ELR (cell line): Measurements from ENCODE around the gene GALNT9.
"Not testable (repeated sequence)": the region's sequence is repeated elsewhere in the genome, so short reads cannot be mapped to it uniquely, and the experiment has no call there.

Source experiments
- DNase-seq: peaks from one replicate; pipeline ENCODE4 v3.0.0-alpha.2; 2015; ENCODE audit warnings: low read depth

Gene GALNT9

GRCh38 chr12:132154941-132155770, 174.2 kb downstream of the GALNT9 start:
- DNase-seq = peak; percentile 32

GRCh38 chr12:132154341-132154761, 175.0 kb downstream of the GALNT9 start:
- DNase-seq = no peak

- DNase-seq = peak; percentile 73
Observed at GRCh38 chr12:132153501-132154340, 175.7 kb downstream of the GALNT9 start.

GRCh38 chr12:132152953-132153352, 176.4 kb downstream of the GALNT9 start:
- DNase-seq = no peak

GRCh38 chr12:132152411-132152821, 177.0 kb downstream of the GALNT9 start:
- no peak for DNase-seq

GRCh38 chr12:132151766-132152410, 177.5 kb downstream of the GALNT9 start:
- DNase-seq = no peak

GRCh38 chr12:132151145-132151765, 178.1 kb downstream of the GALNT9 start:
- DNase-seq = no peak

GRCh38 chr12:132150780-132151144, 178.6 kb downstream of the GALNT9 start:
- no peak for DNase-seq

- DNase-seq = not testable (repeated sequence)
Observed at GRCh38 chr12:132149526-132149925, 179.9 kb downstream of the GALNT9 start.

GRCh38 chr12:132148368-132149045, 180.9 kb downstream of the GALNT9 start:
- DNase-seq = no peak

GRCh38 chr12:132147423-132148367, 181.7 kb downstream of the GALNT9 start:
- no peak for DNase-seq

- no peak for DNase-seq
Observed at GRCh38 chr12:132146772-132147422, 182.5 kb downstream of the GALNT9 start.
